GOT3 (cell line): Measurements from ENCODE around the gene TGFBRAP1.

Experiments used
- DNase-seq: peaks from one replicate; lab custom pipeline; 2025; ENCODE audit warnings: mixed read lengths; lab: John Stamatoyannopoulos, UW

The TGFBRAP1 gene

DNA sequence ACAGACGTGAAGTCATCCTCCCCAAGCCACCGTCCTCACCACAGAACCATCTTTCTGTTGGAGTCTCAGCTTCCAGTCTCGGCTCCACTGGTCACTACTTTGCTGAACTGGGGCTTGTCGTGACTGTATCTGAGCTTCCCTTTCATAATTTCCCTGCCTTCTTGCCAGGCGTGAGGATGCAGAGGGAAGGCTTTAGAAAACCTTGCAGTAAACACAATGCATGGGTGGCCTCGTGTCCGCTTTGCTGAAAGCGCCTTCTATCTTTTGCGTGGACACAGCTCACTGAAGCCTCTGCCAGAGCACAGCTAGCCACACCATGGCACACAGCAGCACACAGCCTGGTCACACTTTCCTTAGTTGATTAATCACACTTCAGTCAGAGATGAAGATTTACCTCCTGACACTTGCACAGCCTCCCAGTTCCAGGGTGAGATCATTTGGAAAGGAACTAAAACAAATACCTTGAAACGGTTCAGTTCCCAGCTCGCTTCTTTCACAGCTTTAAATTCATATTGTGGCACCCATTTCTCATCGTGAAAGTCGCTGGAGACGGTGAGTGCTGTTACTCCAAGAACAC is 90.8 kb downstream of the TGFBRAP1 start:
- DNase-seq: no peak

DNA sequence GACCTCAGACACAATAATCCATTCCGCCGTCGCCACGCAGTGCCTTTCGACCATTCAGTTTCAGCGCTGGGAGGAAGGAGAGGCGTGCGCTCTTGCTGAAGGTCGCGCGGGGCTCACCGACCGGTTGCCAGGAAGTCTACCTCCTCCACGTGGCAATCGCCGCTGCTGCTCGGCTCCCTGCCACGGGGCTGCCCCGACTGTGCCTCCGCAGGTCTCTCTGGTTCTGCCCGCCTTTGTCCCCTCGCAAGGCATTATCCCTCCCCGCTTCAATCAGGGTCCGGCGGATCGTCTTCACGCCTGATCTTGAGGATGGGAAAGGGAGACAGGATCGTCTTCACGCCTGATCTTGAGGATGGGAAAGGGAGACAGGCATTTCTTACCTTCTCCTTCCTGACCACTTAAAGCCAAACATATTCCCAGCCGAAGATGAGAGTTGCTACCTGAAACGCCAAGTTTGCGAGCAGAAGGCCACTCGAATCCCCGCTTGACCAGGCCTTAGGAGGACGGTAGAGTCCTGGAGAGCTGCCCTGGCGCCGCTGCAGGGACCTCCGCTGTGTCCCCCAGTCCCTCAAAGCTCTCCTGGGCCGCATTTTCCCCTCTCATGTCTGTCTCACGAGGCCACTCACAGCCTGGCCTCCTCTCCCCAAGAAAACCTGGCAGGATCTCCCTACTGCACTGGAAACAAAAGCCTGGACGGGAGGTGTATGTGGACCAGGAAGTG is 92.3 kb downstream of the TGFBRAP1 start:
- no peak for DNase-seq

DNA sequence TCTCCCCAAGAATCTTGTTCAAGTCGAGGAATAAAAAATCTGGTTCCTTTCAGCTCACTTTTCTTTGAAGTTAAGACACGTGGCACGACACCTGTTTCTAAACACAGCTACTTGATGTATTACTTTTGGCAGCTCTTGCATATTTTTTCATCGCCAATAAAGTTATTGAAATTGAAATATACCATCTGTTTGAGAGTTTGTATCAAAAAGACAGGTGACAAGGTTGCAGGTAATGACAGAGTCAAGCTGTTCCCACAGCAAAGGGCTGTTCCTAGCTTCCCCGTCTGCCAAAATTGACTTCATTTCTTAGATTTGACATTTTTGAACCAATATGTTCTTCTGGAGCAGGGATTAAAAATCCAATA is 93.5 kb downstream of the TGFBRAP1 start:
- no peak for DNase-seq

DNA sequence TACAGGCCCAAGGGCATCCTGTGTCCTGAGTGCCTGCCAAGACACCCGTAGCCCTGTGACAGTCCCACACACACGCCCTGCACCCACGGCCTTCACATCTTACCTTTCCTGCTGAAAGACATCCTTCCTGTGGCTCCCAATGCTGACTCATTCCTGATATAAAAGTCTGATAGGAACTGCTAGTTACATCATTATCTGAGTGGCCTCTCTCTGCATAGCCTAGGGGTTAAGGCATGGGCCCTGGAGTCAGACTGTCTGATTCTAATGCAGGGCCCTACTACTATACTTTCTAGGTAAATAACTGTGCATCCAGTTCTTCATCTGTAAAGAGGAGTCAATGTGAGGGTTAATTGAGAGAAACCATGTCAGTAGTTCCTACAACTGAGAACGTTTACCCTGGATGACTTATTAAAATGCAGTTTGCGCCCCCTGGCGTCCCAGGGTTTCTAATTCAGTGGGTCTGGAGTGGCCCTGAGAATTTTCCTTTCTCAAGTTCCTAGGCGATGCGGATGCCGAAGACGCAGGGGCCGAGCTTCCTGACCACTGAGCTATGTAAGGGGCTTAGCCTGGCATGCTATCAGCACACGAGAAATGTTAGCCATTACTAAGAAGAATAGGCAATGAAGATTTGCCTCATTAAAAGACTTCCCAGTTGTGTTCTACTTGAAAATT is 94.0 kb downstream of the TGFBRAP1 start:
- DNase-seq: peak; percentile 12

DNA sequence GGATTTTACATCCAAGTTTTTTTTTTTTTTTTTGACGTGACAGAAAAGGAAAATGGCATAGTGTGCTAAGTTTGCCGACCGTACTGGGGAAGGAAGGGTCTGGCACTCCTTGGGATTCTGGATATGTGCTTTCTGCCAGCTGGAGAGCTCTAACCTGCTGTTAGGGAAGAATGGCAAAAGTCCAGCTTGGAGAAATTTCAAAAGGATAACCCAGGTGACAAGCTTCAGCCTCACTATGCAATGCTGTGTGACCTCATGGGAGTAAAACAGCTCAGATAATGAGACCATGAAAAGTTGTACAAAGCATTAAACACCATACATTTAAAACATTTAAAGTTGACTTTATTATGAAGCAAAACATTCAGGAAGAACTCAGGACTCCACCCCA is 98.3 kb downstream of the TGFBRAP1 start:
- DNase-seq: no peak

DNA sequence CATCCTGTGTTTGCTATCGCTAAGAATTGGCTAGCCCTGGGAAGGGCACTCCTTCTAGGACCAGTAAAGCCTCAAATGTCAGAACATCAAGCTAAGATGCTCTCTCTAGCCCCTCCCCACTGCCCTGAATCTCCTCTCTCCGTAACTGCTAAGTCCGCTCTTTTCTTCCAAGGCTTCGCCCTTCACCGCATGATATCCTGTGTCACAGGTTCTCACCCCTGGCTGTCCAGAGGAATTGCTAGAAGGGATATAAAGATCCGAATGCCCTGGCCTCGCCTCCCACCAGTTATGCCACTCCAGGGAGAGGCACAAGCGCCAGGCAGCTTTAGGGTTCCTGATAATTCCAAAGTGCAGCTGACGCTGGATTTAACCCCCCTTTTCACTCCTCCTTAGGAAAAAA is 105.1 kb downstream of the TGFBRAP1 start:
- no peak for DNase-seq

DNA sequence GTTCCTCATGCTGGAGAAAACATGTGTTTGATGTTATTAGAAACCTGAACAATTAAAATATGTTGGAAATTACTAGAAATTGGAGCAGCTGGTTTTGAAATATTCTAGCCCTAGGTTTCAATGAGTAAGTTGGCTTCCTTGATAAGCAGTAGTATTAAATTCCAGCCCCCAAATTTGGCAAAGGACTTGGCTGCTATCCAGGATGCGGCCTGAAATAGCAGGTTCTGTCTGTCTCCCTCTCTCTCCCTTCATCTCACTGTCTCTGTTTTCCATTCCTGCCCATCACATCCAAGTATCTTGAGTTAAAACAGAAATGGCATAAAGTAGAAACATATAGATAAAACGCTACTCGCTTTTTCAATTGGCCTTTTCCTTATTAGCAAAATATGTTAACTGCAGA is 108.9 kb downstream of the TGFBRAP1 start:
- no peak for DNase-seq

DNA sequence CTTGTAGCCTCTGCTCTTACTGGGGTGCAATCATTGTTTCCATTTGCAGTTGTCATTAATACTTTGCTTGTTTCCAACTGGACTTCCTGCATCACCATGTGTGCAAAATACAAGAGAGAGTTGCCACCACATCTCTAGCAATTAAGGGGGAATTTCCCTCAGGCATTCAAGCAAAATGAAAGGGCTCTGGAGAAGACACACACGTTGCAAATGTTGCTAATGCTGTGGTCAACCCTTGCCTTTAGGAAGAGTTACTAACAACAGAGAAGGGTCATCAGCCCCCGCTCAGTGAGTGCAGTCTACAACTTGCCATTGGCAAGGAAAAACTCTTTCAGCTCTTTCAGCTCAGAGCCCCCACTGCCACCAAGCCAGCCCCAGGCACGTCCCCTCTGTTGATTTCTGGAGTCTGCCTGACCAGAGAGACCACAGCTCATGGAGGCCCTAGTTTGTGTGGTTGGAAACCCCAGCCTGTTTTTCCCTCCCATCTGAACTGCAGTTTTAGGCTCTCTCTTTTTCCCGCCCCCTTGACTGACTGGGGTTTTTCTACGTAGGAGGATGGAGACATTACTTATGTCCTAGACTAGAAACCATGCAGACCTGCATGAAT is 113.8 kb downstream of the TGFBRAP1 start:
- DNase-seq: no peak
